LNCAP (cell line): ENCODE data around the gene HHLA2.

ENCODE experiments used
- CTCF ChIP-seq: fragments of 450-650 bp; IDR thresholded peaks from 2 replicates; pipeline ENCODE4 v1.5.1; 2017; ENCODE audit warnings: mild to moderate bottlenecking

The HHLA2 gene

GRCh38 chr3:108295421-108296175 is 750 bp upstream of the HHLA2 start:
- TF ChIP-seq CTCF, result no peak

GRCh38 chr3:108297647-108298046 is 1.3 kb downstream of the HHLA2 start:
- no peak for TF ChIP-seq CTCF

GRCh38 chr3:108298056-108298455 is 1.7 kb downstream of the HHLA2 start:
- TF ChIP-seq CTCF, result no peak

- no peak for TF ChIP-seq CTCF
Observed at GRCh38 chr3:108300103-108300849, 3.9 kb downstream of the HHLA2 start.

- TF ChIP-seq CTCF, result no peak
Observed at GRCh38 chr3:108301695-108302404, 5.5 kb downstream of the HHLA2 start.

GRCh38 chr3:108302570-108302969 is 6.2 kb downstream of the HHLA2 start:
- TF ChIP-seq CTCF, result no peak

- peak; percentile 37; the same call in 1 of the 2 replicates for TF ChIP-seq CTCF
Observed at GRCh38 chr3:108305484-108306172, 9.3 kb downstream of the HHLA2 start.
